Activated naive CD8-positive, alpha-beta T cell treated with anti-CD3 and anti-CD28 coated beads, Interleukin-2, amount 10 ng/mL, durations not matched to agents 7 days and 5 days (primary cell): ENCODE measurements around the gene CLSTN3. TPM values are rescaled to one million over a fixed set of nuclear protein-coding genes. Genes with fewer than 3 reads are reported as not detected.
A peak's percentile ranks its signal among the peaks of the same experiment; 100 is the strongest.
"Not testable (repeated sequence)": the region's sequence is repeated elsewhere in the genome, so short reads cannot be mapped to it uniquely, and the experiment has no call there.

Source experiments
- ATAC-seq: fragments of 150-1000 bp; cut with Tn5 transposase; one replicate; pipeline ENCODE4 v1.10.0; 2021; ENCODE audit warnings: low read depth, moderate library complexity
- POLR2A ChIA-PET: fragments of 350-600 bp; sonication (Branson Sonifier 250); formaldehyde crosslinking; loops from one replicate; lab custom pipeline; 2021; ENCODE audit warnings: antibody characterized with exemption; lab: Charles Lee
- DNase-seq: peaks from one replicate; pipeline ENCODE4 v3.0.0; 2021
- H3K27ac Mint-ChIP-seq: one replicate; pipeline ENCODE4 v1.8.0; 2022; ENCODE audit warnings: mild to moderate bottlenecking, mixed read lengths
- H3K27me3 Mint-ChIP-seq: one replicate; pipeline ENCODE4 v1.8.0; 2022; ENCODE audit warnings: mild to moderate bottlenecking, moderate library complexity, mixed read lengths
- H3K36me3 Mint-ChIP-seq: one replicate; pipeline ENCODE4 v1.8.0; 2021; ENCODE audit warnings: mild to moderate bottlenecking, mixed read lengths
- H3K4me1 Mint-ChIP-seq: one replicate; pipeline ENCODE4 v1.8.0; 2021; ENCODE audit warnings: mixed read lengths
- H3K4me3 Mint-ChIP-seq: one replicate; pipeline ENCODE4 v1.8.0; 2022; ENCODE audit warnings: mild to moderate bottlenecking, moderate library complexity, mixed read lengths
- H3K9me3 Mint-ChIP-seq: one replicate; pipeline ENCODE4 v1.8.0; 2021; ENCODE audit warnings: mixed read lengths
- total RNA-seq, 2 experiments: library from RNA; stranded (reverse); gene quantifications; one replicate each; pipeline ENCODE4 v1.2.3, GENCODE V29; 2021

Gene CLSTN3
- total RNA-seq, 2 experiments from 2014 or later, result 99.3 to 104 TPM

- no peak for ATAC-seq
- Mint-ChIP-seq H3K4me3 (no peak overlapping the region), H3K4me1 (no peaks in the 10 kb centered on the region), H3K36me3 (peaks cover 1% of the 10 kb centered on the region), H3K27me3 (peaks cover 27% of the 10 kb centered on the region), H3K9me3 (peaks cover 21% of the 10 kb centered on the region), H3K27ac (no peak overlapping the region)
- no peak for DNase-seq
- POLR2A ChIA-PET, result no interaction called here
These were observed 41.7 kb downstream of the CLSTN3 start for GRCh38 chr12:7171854-7172253.

- Mint-ChIP-seq H3K4me3 (no peak overlapping the region), H3K27me3 (peaks cover 44% of the 10 kb centered on the region), H3K4me1 (no peaks in the 10 kb centered on the region), H3K9me3 (peaks cover 11% of the 10 kb centered on the region), H3K27ac (no peak overlapping the region), H3K36me3 (no peaks in the 10 kb centered on the region)
- ATAC-seq, result no peak
- POLR2A ChIA-PET, result no interaction called here
- DNase-seq, result no peak
These were observed 45.3 kb downstream of the CLSTN3 start for GRCh38 chr12:7175493-7175892.

- DNase-seq, result no peak
- no peak for ATAC-seq
- no peaks in the 10 kb centered on the region for H3K36me3 Mint-ChIP-seq
- no peak overlapping the region for H3K4me3 Mint-ChIP-seq
- H3K4me1 Mint-ChIP-seq, result no peaks in the 10 kb centered on the region
- peaks cover 46% of the 10 kb centered on the region for H3K27me3 Mint-ChIP-seq
- no peak overlapping the region for H3K27ac Mint-ChIP-seq
- H3K9me3 Mint-ChIP-seq, result peaks cover 12% of the 10 kb centered on the region
- POLR2A ChIA-PET, result no interaction called here
These were observed 46.4 kb downstream of the CLSTN3 start for GRCh38 chr12:7176595-7176994.

GRCh38 chr12:7178481-7178880, 48.3 kb downstream of the CLSTN3 start:
- DNase-seq (no peak), ATAC-seq (no peak)
- POLR2A ChIA-PET, result no interaction called here
- Mint-ChIP-seq H3K27me3 (peaks cover 36% of the 10 kb centered on the region), H3K27ac (no peak overlapping the region), H3K4me3 (no peak overlapping the region), H3K9me3 (peaks cover 6% of the 10 kb centered on the region), H3K36me3 (no peaks in the 10 kb centered on the region), H3K4me1 (no peaks in the 10 kb centered on the region)

DNA sequence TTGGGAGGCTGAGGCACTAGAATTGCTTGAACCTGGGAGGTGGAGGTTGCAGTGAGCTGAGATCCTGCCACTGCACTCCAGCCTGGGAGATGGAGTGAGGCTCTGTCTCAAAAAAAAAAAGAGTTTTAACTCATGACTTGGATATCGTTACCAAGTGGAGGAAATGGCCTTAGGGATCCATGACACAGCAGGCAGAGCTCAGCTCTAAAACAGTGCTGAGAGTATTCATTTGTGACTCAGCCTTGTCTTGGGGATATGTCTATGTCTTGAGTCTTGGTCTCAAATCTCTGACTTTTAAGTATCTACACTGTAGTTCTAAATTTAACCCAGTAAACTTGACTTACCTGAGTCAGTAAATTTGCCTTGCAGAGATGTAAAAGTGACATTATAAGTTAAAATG, 50.5 kb downstream of the CLSTN3 start:
- H3K27me3 Mint-ChIP-seq, result peaks cover 31% of the 10 kb centered on the region

DNA sequence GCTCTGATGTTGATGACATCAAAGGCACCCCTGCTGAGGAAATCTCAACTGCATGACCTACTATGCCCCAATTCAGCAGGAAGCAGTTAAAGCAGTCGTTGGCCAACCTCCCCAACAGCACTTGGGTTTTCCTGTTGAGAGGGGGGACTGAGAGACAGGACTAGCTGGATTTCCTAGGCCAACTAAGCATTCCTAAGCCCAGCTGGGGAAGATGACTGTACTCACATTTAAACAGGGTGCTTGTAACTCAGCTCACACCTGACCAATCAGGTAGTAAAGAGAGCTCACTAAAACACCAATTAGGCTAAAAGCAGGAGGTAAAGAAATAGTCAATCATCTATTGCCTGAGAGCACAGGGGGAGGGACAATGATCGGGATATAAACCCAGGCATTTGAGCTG, 55.9 kb downstream of the CLSTN3 start:
- peaks cover 20% of the 10 kb centered on the region for H3K4me1 Mint-ChIP-seq
- DNase-seq, ATAC-seq, H3K9me3 Mint-ChIP-seq, H3K27me3 Mint-ChIP-seq, H3K27ac Mint-ChIP-seq, H3K4me3 Mint-ChIP-seq, POLR2A ChIA-PET, H3K36me3 Mint-ChIP-seq: not testable (repeated sequence)

More for the DNA sequence above, 50.5 kb downstream of the CLSTN3 start:
- Mint-ChIP-seq H3K27ac (no peak overlapping the region), H3K9me3 (peaks cover 6% of the 10 kb centered on the region), H3K4me3 (no peak overlapping the region), H3K36me3 (no peaks in the 10 kb centered on the region), H3K4me1 (no peaks in the 10 kb centered on the region)
- DNase-seq, result no peak
- POLR2A ChIA-PET, result no interaction called here
- ATAC-seq, result no peak

DNA sequence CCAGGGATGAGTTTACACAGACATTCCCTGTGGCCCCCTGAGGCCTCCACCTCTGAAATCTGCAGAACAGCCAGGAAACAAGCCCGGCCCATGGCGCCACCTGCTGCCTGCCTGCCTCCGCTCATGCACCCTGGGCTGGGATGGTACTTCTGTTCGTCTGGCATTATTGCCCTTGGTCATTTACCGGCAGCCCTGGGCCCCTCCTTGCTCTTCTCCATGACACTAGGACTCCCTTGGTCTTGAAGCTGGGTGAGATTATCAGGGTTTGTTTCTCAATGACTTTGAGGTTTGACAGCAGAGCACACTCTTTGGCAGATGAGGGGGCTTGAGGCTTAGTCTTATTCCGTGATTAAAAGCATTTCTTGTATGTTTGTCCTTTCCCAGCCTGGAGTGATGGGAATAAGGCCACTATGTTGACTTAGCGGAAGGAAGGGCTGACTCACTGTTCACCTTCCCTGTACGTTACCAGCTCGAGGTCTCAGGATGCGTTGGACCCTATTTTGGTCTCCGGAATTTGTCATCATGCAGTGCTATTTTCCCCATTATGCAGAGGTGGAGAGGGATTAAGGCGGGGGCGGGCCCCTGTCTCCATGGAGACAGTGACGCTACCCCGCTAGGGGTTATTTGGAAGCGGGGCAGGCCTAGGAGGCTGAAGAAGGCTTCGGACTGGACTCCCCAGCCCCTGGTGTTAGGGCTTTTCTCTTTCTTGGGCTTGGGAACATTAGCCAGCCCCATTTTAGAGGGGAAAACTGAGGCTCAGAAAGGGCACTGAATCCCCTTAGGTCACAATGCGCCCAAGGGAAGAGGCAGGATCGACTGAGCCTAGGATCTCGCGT, 58.6 kb downstream of the CLSTN3 start:
- peaks cover 4% of the 10 kb centered on the region for H3K27me3 Mint-ChIP-seq
- no peaks in the 10 kb centered on the region for H3K9me3 Mint-ChIP-seq
- H3K36me3 Mint-ChIP-seq, result peaks cover 13% of the 10 kb centered on the region
- ATAC-seq (peak; percentile 43), DNase-seq (peak; percentile 74)
- H3K27ac Mint-ChIP-seq, result peak overlapping the region; percentile 95
- POLR2A ChIA-PET, result interaction anchor here (0.9 to 1.6 kb wide), 6 partner anchors 34 to 452 kb away, joined by 3 to 7 read pairs (median 4); partner anchors contain the start of genes C12orf57 and RNU7-1
- peak overlapping the region; percentile 97 for H3K4me3 Mint-ChIP-seq
- peaks cover 27% of the 10 kb centered on the region for H3K4me1 Mint-ChIP-seq

DNA sequence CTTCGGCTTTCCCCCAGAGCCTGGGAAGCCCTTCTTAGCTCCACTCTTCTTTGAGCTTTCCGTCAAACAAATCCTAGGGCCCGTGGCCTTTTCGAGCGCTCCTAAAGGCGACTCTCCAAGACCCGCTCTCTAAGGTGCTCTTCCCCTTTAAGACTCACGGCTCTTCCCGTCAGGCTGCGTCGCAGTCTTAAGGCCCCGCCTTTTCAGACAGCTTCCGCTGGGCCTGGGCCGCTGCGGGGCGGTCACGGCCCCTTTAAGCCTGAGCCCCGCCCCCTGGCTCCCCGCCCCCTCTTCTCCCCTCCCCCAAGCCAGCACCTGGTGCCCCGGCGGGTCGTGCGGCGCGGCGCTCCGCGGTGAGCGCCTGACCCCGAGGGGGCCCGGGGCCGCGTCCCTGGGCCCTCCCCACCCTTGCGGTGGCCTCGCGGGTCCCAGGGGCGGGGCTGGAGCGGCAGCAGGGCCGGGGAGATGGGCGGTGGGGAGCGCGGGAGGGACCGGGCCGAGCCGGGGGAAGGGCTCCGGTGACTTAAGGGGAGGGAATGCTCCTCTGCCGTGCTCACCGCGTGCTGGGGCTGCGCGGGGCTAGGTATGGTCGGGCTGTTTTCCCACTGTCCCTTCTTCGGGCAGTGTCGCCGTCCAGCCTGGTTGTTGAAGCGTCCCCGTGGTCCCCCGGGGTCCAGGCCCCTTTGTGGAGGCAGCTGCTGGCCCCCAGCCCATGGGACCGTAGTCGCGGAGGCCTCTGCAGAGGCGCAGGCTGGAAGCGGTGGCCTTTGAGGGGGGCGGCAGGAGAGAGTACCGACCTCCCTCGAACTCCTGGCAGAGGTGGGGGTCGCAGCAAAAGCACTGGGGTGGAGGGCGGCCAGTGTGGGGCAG, 59.5 kb downstream of the CLSTN3 start, which contains the start of gene PEX5:
Gene PEX5 (plus strand): TSS at position 289 of the 870 bp plus-strand sequence. CDS start 692 bp downstream, outside the sequence.
- DNase-seq (peak; percentile 84), ATAC-seq (peak; percentile 95)
- H3K4me1 Mint-ChIP-seq, result peaks cover 28% of the 10 kb centered on the region
- H3K36me3 Mint-ChIP-seq, result peaks cover 14% of the 10 kb centered on the region
- H3K27me3 Mint-ChIP-seq, result peaks cover 2% of the 10 kb centered on the region
- POLR2A ChIA-PET, result interaction anchor here (0.5 to 1.6 kb wide), 6 partner anchors 35 to 451 kb away, joined by 3 to 7 read pairs (median 4); partner anchors contain the start of genes C12orf57 and RNU7-1
- H3K9me3 Mint-ChIP-seq, result no peaks in the 10 kb centered on the region
- H3K27ac Mint-ChIP-seq, result peak within 1 kb of the TSS; percentile 95
- H3K4me3 Mint-ChIP-seq, result peak within 1 kb of the TSS; percentile 97

GRCh38 chr12:7190268-7191055, 60.3 kb downstream of the CLSTN3 start:
- no peak for ATAC-seq
- POLR2A ChIA-PET, result interaction anchor here (0.5 kb wide), 1 partner anchor 218 kb away, joined by 4 read pairs; no protein-coding TSS in a partner anchor
- Mint-ChIP-seq H3K4me3 (peak overlapping the region; percentile 79), H3K9me3 (no peaks in the 10 kb centered on the region), H3K27ac (peak overlapping the region; percentile 50), H3K4me1 (peaks cover 28% of the 10 kb centered on the region), H3K36me3 (peaks cover 16% of the 10 kb centered on the region), H3K27me3 (no peaks in the 10 kb centered on the region)
- DNase-seq, result peak; percentile 45

GRCh38 chr12:7193674-7194073, 63.5 kb downstream of the CLSTN3 start:
- Mint-ChIP-seq H3K4me3 (no peak overlapping the region), H3K36me3 (peaks cover 19% of the 10 kb centered on the region), H3K27ac (no peak overlapping the region), H3K4me1 (peaks cover 14% of the 10 kb centered on the region), H3K27me3 (no peaks in the 10 kb centered on the region), H3K9me3 (no peaks in the 10 kb centered on the region)
- ATAC-seq, result no peak
- POLR2A ChIA-PET, result no interaction called here
- no peak for DNase-seq

GRCh38 chr12:7197841-7198240, 67.7 kb downstream of the CLSTN3 start:
- POLR2A ChIA-PET, result no interaction called here
- no peaks in the 10 kb centered on the region for H3K9me3 Mint-ChIP-seq
- DNase-seq, result no peak
- H3K4me1 Mint-ChIP-seq, result peaks cover 2% of the 10 kb centered on the region
- no peak overlapping the region for H3K27ac Mint-ChIP-seq
- no peaks in the 10 kb centered on the region for H3K27me3 Mint-ChIP-seq
- no peak overlapping the region for H3K4me3 Mint-ChIP-seq
- peaks cover 25% of the 10 kb centered on the region for H3K36me3 Mint-ChIP-seq
- no peak for ATAC-seq

GRCh38 chr12:7203109-7203508, 72.9 kb downstream of the CLSTN3 start:
- no peak for ATAC-seq
- no peak for DNase-seq
- Mint-ChIP-seq H3K27me3 (no peaks in the 10 kb centered on the region), H3K4me1 (no peaks in the 10 kb centered on the region), H3K27ac (no peak overlapping the region), H3K36me3 (peaks cover 34% of the 10 kb centered on the region), H3K9me3 (no peaks in the 10 kb centered on the region), H3K4me3 (no peak overlapping the region)
- POLR2A ChIA-PET, result no interaction called here
